Occipital lobe (tissue), 2 donors: ENCODE results near the gene FAM193A. TPM values are rescaled to one million over a fixed set of nuclear protein-coding genes. Genes with fewer than 3 reads are reported as not detected.
"Not testable (repeated sequence)": the region's sequence is repeated elsewhere in the genome, so short reads cannot be mapped to it uniquely, and the experiment has no call there.

Experiments
- DNase-seq: peaks from one replicate; lab custom pipeline; 2025; lab: John Stamatoyannopoulos, UW
- total RNA-seq: library from RNA; depleted of rRNA; stranded (reverse); fragments of >200 nt; gene quantifications from one replicate; pipeline ENCODE4 v1.2.3, GENCODE V29; 2014

The FAM193A gene
- total RNA-seq, 1 donor from 2014 or later: 15.0 TPM

GRCh38 chr4:2606960-2607506, 70.6 kb downstream of the FAM193A start:
- no peak for DNase-seq

GRCh38 chr4:2607822-2608221, 71.4 kb downstream of the FAM193A start:
- DNase-seq: no peak

DNA sequence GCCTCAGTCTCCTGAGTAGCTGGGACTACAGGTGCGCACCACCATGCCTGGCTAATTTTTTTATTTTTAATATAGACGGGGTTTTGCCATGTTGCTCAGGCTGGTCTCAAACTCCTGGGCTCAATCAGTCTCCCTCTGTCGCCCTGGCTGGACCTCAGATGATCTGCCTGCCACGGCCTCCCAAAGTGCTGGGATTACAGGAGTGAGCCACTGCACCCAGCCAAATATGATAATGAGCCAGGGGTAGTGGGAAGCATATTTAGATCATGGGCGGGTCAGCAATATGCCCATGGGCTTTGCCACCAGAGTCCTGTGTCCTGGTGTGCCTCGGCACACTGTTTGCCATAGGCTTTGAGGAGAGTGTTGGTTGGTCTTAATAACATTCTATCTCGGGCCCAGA, 71.8 kb downstream of the FAM193A start:
- no peak for DNase-seq

- no peak for DNase-seq
Measured at GRCh38 chr4:2615821-2616220, 79.4 kb downstream of the FAM193A start.

GRCh38 chr4:2617955-2618354, 81.5 kb downstream of the FAM193A start:
- DNase-seq: no peak

GRCh38 chr4:2618729-2619128, 82.3 kb downstream of the FAM193A start:
- not testable (repeated sequence) for DNase-seq

DNA sequence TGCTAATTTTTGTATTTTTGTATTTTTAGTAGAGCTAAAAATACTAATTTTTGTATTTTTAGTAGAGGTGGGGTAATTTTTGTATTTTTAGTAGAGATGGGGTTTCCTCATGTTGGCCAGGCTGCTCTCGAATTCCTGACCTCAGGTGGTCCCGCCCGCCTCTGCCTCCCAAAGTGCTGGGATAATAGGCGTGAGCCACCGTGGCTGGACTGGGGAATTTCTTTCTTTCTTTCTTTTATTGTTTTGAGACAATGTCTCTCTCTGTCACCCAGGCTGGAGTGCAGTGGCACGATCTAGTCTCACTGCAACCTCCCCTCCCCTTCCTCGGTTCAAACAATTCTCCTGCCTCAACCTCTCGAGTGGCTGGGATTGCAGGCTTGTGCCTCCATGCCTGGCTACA, 83.0 kb downstream of the FAM193A start:
- DNase-seq: no peak

- no peak for DNase-seq
Measured at GRCh38 chr4:2621419-2621818, 85.0 kb downstream of the FAM193A start.

DNA sequence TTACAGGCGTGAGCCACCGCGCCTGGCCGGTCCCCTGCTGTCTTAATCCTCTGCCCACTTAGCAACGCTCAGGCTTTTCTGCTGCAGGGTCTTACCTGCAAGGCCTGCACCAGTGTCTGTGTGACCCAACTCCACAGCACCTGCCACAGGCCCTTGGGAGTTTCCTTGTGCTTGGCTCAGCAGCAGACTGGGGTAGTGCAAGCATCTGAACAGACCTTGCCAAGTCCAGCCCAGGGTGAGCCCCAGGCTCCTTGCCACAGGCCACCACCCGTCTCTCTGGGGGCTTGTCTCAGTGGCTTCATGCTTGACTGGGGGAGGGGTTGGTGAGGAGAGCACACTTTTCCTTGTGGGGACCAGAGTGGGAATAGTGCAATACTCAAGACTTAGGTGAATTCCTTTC, 87.0 kb downstream of the FAM193A start:
- no peak for DNase-seq

GRCh38 chr4:2624782-2625530, 88.5 kb downstream of the FAM193A start:
- no peak for DNase-seq

GRCh38 chr4:2626231-2626630, 89.8 kb downstream of the FAM193A start:
- no peak for DNase-seq

DNA sequence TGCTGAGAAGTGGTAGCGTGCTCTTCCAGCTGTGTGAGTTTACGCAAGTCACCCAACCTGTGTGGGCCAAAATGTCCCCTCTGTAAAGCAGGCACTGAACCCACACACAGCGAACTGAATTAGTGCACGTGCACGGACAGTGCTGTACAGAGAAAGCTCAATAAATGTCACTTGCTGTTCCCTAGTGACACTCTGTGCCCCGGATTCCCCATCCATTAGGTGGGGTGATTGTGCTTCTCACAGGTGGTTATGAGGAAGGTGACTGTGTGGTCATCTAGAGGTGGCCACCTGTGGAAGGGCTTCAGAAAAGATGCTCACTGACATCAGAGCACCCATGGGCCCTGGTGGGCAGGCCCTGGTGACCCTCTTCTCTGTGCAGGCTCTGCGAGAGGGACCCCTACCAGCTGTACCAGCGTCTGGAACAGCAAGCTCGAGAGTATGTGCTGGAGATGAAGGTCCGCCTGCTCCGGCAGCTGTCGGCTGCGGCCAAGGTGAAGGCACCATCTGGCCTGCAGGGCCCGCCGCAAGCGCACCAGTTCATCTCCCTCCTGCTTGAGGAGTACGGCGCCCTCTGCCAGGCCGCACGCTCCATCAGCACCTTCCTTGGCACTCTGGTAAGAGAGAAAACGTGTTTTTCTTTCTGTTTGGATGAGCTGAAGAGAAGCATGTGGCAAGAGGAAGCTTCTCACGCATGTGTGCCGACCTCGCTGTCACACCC, 94.3 kb downstream of the FAM193A start:
- DNase-seq: no peak

DNA sequence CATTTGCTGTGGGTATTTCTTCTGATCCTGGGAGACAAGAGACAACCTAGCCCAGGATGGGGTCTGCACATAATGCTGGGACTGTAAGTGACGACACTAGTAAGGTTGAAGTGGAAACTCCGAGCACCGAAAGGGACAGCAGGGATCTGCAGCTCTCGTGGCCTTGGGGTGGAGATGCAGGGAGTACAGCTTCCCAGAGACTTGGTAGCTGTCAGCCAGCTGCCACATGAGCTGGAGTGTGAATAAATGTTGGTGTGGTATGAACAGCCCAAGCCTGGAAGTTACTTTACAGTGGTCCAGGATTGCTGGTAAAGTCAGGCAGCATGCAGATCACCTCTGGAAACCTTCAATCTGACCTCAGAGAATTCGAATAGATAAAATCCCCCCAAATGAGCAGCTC, 97.6 kb downstream of the FAM193A start:
- DNase-seq: no peak

- no peak for DNase-seq
Measured at GRCh38 chr4:2636331-2636730, 99.9 kb downstream of the FAM193A start.

GRCh38 chr4:2636994-2637393, 100.5 kb downstream of the FAM193A start:
- not testable (repeated sequence) for DNase-seq

DNA sequence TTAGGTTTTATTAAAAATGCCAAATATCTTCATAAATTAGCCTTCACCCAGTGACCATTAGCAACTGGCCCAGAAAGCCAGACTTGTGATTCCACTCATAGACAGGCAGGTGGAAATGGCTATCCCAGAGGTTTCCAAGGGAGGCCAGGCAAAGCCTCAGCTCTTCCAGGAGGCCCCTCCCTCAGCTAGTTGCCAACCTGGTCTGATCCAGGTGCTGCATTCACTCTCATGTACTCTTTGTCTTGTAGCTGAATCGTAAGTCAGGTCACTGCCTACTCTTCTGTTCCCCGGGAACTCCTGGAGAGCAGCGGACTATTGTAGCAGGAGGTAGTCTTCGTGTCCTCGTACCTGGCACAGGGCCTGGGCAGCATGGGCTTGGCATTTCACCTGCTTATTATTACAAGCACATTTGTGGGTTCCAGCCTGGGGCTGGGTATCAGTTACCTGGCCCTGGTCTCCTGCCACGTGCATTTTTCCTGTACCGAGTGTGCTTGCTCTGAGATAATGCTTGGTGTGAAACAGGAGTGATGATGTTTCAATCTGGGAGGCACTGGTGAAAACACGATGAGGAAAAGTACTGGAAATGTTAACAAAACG, 101.6 kb downstream of the FAM193A start:
- DNase-seq: no peak

GRCh38 chr4:2638730-2639129, 102.3 kb downstream of the FAM193A start:
- no peak for DNase-seq

DNA sequence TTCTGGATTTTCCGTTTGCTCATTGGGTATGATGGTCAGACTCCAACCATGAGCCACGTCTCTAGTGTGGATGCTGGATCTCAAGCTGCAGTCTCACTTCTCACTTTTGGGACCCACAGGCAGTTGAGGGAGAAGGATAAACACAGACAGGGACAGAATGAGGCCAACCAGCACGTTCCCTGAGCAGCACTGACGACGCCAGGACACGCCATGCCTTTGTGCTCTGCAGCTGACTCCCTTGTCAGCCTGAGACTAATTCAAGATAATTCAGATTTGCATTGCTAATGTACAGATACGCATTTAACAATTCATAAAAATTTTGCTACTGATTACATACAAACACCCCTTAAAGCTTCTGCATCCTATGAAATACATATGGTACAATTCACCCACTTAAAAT, 106.5 kb downstream of the FAM193A start:
- no peak for DNase-seq

DNA sequence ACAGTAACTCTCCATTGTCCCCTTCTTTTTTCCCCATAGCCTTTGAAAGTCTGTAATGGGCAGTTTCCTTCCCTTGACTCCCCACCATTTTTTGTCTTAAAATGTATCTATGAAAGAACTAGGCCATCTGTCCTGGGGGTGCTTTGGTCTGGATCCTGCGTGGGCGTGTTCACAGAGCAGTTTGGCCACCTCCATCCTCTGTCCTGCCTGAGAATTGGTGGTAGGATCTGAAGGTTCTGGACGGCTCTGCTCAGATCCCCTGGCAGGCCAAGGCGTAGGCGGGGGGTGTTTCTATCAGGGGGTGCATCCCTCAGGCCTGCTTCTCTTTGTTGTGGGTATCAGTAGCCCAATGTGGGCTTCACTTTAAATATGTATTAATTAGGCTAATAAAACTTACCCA, 107.1 kb downstream of the FAM193A start:
- DNase-seq: no peak

- no peak for DNase-seq
Measured at GRCh38 chr4:2646396-2647149, 110.1 kb downstream of the FAM193A start.

- no peak for DNase-seq
Measured at GRCh38 chr4:2647403-2648158, 111.1 kb downstream of the FAM193A start.
